HL-60/S4 treated with phorbol 12-myristate 13-acetate at 8.2 ng/mL for 4 days and 3 days (cell line): ENCODE results near the gene ZNF106.

ENCODE experiments used
- in situ Hi-C: fragments of 300-500 bp; cut with MboI; formaldehyde crosslinking; loops from 2 replicates; pipeline ENCODE4 v1.15.0; 2022; ENCODE audit warnings: low sequenced_read_pairs

The ZNF106 gene

GRCh38 chr15:42373274-42373673 lies 117.7 kb downstream of the ZNF106 start:
- in situ Hi-C loops, result no loop called here

DNA sequence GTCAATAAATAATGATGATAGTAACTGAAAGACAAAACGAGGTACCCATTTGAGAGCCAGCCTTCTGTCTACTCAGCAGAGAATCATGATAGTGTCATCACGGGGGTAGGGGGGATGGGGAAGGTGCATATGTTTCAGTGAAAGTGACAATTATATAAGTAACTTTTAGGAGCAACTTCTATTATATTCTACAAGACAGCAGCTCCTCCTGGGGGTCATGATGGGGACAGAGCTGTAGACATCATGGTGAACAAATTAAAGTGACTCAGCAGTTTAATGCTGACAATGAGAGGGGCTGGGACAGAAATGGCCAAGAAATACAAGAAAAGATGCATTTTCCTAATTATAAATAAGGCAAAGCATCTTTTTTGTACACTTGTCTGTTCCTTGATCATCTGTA lies 119.8 kb downstream of the ZNF106 start:
- in situ Hi-C loops, result no loop called here

DNA sequence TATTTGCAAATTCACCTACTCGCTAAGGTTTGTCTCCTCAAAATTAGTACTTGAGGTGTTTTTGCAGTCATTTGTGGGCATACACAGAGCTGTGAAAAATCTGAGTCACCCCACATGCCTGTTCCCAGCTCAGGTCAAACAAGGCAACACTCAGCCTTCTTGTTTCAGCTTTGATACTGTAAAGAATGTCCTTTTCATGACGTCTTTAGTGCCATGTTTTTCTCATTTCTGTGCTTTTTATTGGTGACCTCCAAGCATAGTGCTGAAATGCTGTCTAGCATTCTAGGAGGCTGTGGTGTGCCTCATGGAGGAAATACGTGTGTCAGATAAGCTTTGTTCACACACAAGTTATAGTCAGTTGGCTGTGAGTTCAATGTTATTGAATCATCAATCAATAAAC lies 122.8 kb downstream of the ZNF106 start:
- in situ Hi-C loops, result no loop called here

DNA sequence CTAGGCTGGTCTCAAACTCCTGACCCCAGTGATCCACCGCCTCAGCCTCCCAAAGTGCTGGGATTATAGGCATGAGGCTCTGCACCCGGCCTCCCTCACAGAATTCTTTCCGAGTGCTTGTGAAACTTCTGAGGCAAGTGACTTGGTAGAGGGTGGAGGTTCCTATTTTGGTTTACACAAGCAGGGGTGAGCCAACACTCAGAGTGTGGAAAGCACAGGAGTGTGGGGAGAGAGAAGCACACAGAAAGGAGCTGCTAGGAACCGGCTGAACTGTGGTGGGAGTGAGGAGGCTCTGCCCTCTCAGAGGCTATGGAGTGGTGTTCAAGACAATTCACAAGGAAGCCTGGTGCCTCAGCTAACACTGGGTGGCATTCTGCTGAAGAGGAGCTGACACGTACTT lies 123.9 kb downstream of the ZNF106 start:
- in situ Hi-C loops, result no loop called here

DNA sequence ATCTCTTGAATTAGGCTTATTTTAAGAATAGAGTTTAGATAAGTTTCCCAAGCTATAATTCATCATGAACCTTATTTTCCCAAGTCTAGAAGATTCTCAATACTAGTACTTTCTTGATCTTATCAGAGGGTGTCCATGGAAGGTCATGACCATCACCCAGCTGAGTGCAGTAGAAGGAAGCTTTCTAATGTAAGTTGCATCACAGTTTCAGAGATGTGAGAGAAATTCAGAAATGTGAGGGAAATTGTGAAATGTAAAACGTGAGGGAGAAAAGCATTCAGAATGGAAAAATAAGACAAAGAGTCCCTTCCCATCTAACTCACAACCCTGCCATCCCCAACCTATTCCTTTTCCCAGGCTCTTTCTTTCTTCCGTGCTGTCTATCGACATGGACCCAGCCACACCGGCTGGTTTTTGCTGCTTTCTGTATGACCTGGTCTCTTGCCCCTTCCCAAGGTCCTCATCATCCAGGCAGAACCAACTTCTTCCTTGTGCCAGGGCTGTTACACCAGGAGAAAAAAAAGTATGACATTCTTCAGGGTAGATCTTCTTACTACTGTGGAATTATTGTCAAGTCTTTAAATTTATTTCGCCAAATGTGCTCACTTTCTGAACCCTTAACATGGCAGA lies 124.9 kb downstream of the ZNF106 start:
- in situ Hi-C loops, result no loop called here

- in situ Hi-C loops, result no loop called here
Observed at GRCh38 chr15:42364529-42364928, 126.4 kb downstream of the ZNF106 start.

DNA sequence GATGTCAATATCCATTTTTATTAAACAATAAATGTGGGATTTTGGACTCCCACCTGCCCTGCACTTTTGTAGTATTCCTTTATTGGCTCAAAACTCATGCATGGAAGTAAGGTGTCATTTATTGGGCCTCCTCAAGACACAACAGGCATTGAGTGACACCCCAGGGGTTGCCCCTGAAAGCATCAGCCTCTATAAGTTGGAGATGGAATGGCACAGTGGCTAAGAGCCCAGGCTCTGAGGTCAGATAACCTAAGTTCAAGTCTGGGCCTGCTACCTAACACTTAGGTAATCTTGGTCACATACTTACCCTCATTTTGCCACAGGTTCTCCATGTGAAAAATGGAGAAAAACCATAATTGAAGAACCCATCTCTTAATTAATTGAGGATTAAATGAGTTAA lies 127.0 kb downstream of the ZNF106 start:
- in situ Hi-C loops, result no loop called here

DNA sequence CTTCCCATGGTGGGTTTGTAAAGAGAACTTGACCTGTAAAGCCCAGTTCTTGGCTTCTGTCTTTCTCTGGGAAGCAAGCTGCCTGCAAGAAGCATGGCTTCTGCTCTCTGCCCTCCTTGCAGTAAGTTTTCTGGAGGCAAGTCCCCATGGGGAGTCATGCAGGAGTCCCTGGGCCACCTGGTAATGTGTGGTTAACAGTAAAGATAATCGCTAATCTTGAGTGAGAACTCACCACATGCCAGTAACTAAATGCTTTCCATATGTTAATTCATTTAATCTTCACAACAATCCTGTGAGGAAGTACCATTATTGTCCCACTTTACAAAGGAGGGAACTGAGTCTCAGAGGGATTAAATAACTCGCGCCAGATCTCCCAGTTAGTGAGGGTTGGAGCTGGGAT lies 127.5 kb downstream of the ZNF106 start:
- in situ Hi-C loops, result no loop called here
